Ovary (tissue), 3 donors: ENCODE results near the gene C2CD4C.

Source experiments
- POLR2A ChIP-seq: fragments of 450-650 bp; IDR thresholded peaks from one replicate; pipeline ENCODE4 v1.6.1; 2017; ENCODE audit warnings: antibody characterized with exemption, mild to moderate bottlenecking, moderate library complexity
- TF ChIP-seq, protein P1 (sequence below), 3 donors: fragments of 450-650 bp in 2 of 3; fragments of 200-600 bp in 1 of 3; IDR thresholded peaks; one replicate each; pipeline versions ENCODE4 v1.5.1 to v1.8.0; 2016 to 2022; ENCODE audit warnings: antibody characterized with exemption in 3 of 3, mild to moderate bottlenecking in 1 of 3
- donor health status: DM: no; HTN: no; CAD: no.

DNA sequence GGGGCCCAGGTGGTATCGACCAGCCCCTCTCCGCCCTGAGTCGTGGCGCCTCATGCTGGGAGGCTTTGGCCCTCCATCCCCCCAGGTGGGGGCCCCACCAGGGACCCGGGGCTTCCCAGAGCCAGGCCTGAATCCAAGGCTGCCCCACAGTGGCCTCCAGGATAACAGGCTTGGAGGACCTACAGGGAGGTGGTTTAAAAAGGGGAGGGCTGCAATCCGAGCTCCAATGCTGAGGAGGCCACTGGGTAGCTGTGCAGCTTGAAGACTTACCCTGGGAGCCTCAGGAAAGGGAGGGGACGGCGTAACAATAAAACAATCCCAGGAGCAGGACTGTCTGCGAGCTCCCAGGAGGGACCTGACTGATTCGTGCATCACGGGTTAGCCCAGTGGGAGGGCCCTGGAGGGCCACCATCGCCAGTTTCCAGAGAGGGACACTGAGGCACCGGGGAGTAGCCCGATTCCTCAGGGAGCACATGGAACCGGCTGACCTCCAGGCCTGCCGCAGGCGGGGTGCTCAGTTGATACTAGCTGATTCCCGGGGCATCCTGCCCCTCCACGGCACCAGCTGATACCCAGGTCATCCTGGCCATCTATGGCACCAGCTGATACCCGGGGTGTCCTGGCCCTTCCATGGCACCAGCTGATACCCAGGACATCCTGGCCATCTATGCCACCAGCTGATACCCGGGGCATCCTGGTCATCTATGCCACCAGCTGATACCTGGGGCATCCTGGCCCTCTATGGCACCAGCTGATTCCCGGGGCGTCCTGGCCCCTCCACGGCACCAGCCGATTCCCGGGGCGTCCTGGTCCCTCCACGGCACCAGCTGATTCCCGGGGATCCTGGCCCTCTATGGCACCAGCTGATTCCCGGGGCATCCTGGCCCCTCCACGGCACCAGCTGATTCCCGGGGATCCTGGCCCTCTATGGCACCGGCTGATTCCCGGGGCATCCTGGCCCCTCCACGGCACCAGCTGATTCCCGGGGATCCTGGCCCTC lies 3.7 kb upstream of the C2CD4C start:
- TF ChIP-seq, protein P1, sequence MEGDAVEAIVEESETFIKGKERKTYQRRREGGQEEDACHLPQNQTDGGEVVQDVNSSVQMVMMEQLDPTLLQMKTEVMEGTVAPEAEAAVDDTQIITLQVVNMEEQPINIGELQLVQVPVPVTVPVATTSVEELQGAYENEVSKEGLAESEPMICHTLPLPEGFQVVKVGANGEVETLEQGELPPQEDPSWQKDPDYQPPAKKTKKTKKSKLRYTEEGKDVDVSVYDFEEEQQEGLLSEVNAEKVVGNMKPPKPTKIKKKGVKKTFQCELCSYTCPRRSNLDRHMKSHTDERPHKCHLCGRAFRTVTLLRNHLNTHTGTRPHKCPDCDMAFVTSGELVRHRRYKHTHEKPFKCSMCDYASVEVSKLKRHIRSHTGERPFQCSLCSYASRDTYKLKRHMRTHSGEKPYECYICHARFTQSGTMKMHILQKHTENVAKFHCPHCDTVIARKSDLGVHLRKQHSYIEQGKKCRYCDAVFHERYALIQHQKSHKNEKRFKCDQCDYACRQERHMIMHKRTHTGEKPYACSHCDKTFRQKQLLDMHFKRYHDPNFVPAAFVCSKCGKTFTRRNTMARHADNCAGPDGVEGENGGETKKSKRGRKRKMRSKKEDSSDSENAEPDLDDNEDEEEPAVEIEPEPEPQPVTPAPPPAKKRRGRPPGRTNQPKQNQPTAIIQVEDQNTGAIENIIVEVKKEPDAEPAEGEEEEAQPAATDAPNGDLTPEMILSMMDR (IDR thresholded peaks at IDR 0.05) = no peak
- TF ChIP-seq POLR2A = no peak
